HT-29 (cell line): Measurements from ENCODE around the gene SCAI. TPM values are rescaled to one million over a fixed set of nuclear protein-coding genes. Genes with fewer than 3 reads are reported as not detected.

Source experiments
- DNase-seq: peaks from one replicate; pipeline ENCODE4 v3.0.0-alpha.2; 2015; ENCODE audit warnings: low spot score
- total RNA-seq: library from RNA; depleted of rRNA; stranded (reverse); fragments of >200 nt; shearing (Covaris generic); gene quantifications from 2 replicates; pipeline ENCODE4 v1.2.3, GENCODE V29; 2014; rRNA removed

SCAI gene
- total RNA-seq, 1 experiment from 2014 or later, result 3.9 TPM

GRCh38 chr9:124894035-124894740 is 249.1 kb downstream of the SCAI start:
- DNase-seq, result no peak

Other genes starting within 250 kb of the SCAI start
- gene GOLGA1, start 202.4 kb downstream of the SCAI start, total RNA-seq, result 5.0 and 5.4 TPM in 2 replicates
- 11.6 and 13.1 TPM in 2 replicates for gene PPP6C, start 46.3 kb upstream of the SCAI start, total RNA-seq
- 26.0 and 29.1 TPM in 2 replicates for gene RABEPK, start 57.0 kb upstream of the SCAI start, total RNA-seq
- gene HSPA5, start 97.8 kb upstream of the SCAI start, total RNA-seq, result 46.5 and 48.0 TPM in 2 replicates
- gene GAPVD1, start 118.3 kb upstream of the SCAI start, total RNA-seq, result 19.1 and 22.9 TPM in 2 replicates